GM12878 (cell line): ENCODE measurements around the gene CCDC14. TPM values are rescaled to one million over a fixed set of nuclear protein-coding genes. Genes with fewer than 3 reads are reported as not detected.
"Not testable (repeated sequence)": the region's sequence is repeated elsewhere in the genome, so short reads cannot be mapped to it uniquely, and the experiment has no call there.

Experiments
- ATAC-seq: fragments of 200-7000 bp; cut with Tn5 transposase; 3 replicates; pipeline ENCODE4 v1.9.1; 2020; ENCODE audit warnings: mild to moderate bottlenecking, moderate library complexity
- BruUV-seq: library from RNA; stranded (reverse); fragments of 400-500 nt; replicated peaks from 2 replicates; lab custom pipeline; 2021; lab: Mats Ljungman, UMichigan
- CTCF ChIA-PET: fragments of 300-600 bp; sonication (Branson Sonifier 250); formaldehyde crosslinking; extraction: SDS; loops from one replicate; lab custom pipeline; 2021; ENCODE audit warnings: inconsistent platforms; lab: Yijun Ruan, JAX
- POLR2A ChIA-PET: fragments of 350-600 bp; formaldehyde crosslinking; extraction: SDS; loops from one replicate; lab custom pipeline; 2021; ENCODE audit warnings: inconsistent platforms; lab: Charles Lee
- RAD21 ChIA-PET: fragments of 300-600 bp; sonication (Branson Sonifier 250); formaldehyde crosslinking; loops from one replicate; lab custom pipeline; 2023; ENCODE audit warnings: antibody characterized with exemption; ENCODE audit not compliant: unreplicated experiment; lab: Charles Lee
- SMC1A ChIA-PET: fragments of 300-600 bp; sonication (Branson Sonifier 250); formaldehyde crosslinking; loops from one replicate; lab custom pipeline; 2023; ENCODE audit not compliant: unreplicated experiment, uncharacterized antibody; lab: Charles Lee
- DNase-seq: peaks from one replicate; pipeline ENCODE4 v3.0.0-alpha.2; 2011; ENCODE audit warnings: low read depth, low spot score
- FAIRE-seq: peaks from 3 replicates; lab custom pipeline; 2011; peaks lifted over from hg19 to GRCh38; lab: Jason Lieb, UNC
- H2AFZ ChIP-seq: 2 replicates; pipeline ENCODE4 v1.6.0; 2011; ENCODE audit warnings: low read depth, low read length, control low read depth; ENCODE audit not compliant: control insufficient read depth
- H3K27ac ChIP-seq: 2 replicates; pipeline ENCODE4 v1.5.1; 2011; ENCODE audit warnings: control low read depth; ENCODE audit not compliant: control insufficient read depth, insufficient read depth
- H3K27me3 ChIP-seq, 2 experiments: replicated peaks in 1 of 2; 2 replicates each; pipeline versions ENCODE4 v1.6.0 to v1.6.1; 2011; ENCODE audit warnings: low read length in 1 of 2; ENCODE audit not compliant: control insufficient read depth in 2 of 2, insufficient read depth in 2 of 2
- H3K36me3 ChIP-seq, 2 experiments: 2 replicates each; pipeline ENCODE4 v1.5.1; 2011; ENCODE audit warnings: low read length in 1 of 2; ENCODE audit not compliant: control insufficient read depth in 2 of 2, insufficient read depth in 2 of 2
- H3K4me1 ChIP-seq: 2 replicates; pipeline ENCODE4 v1.6.1; 2011; ENCODE audit warnings: mild to moderate bottlenecking, low read length, moderate library complexity, mixed read lengths; ENCODE audit not compliant: control insufficient read depth, insufficient read depth
- H3K4me2 ChIP-seq: 2 replicates; pipeline ENCODE4 v1.6.0; 2011; ENCODE audit warnings: control low read depth; ENCODE audit not compliant: control insufficient read depth, insufficient read depth
- H3K4me3 ChIP-seq: fragments of 200-600 bp; sonication (generic); 2 replicates; pipeline ENCODE4 v1.5.1; 2016
- H3K79me2 ChIP-seq: 2 replicates; pipeline ENCODE4 v1.6.0; 2011; ENCODE audit warnings: low read length; ENCODE audit not compliant: control insufficient read depth, insufficient read depth
- H3K9ac ChIP-seq: 2 replicates; pipeline ENCODE4 v1.8.0; 2011; ENCODE audit warnings: low read length, control low read depth, mixed read lengths; ENCODE audit not compliant: control insufficient read depth, insufficient read depth
- H3K9me3 ChIP-seq: replicated peaks from 3 replicates; pipeline ENCODE4 v1.5.1; 2011; ENCODE audit warnings: mild to moderate bottlenecking, low read length; ENCODE audit not compliant: control insufficient read depth, insufficient read depth
- H4K20me1 ChIP-seq: 2 replicates; pipeline ENCODE4 v1.6.0; 2011; ENCODE audit not compliant: control insufficient read depth, insufficient read depth
- WGBS: methylation state at CpG from one replicate; pipeline ENCODE4 v1.1.6; 2016; ENCODE audit warnings: low lambda C conversion rate; ENCODE audit not compliant: insufficient replicate concordance, insufficient coverage; ENCODE audit errors: missing lambda C conversion rate; 5-methylcytosine and 5-hydroxymethylcytosine counted together
- in situ Hi-C: fragments of 300-500 bp; cut with MboI; formaldehyde crosslinking; loops from 9 replicates; pipeline ENCODE4 v1.14.3; 2018; ENCODE audit warnings: mixed read lengths
- intact Hi-C: fragments of 100-400 bp; cut with micrococcal nuclease; formaldehyde crosslinking; loops from one replicate; pipeline ENCODE4 v1.14.2; 2022; ENCODE audit not compliant: unreplicated experiment
- polyA plus RNA-seq, 11 experiments: library from polyadenylated mRNA; depleted of rRNA in 4 of 11; unstranded in 6 of 11; stranded (reverse) in 5 of 11; fragments of >200 nt; fragmentation: Nextera tagmentation in 4 of 11; fragmentation: Illumina TruSeq in 1 of 11; extraction: Ambion mirVana in 4 of 11; extraction: Trizol in 1 of 11; gene quantifications; 1 replicate in 1 of 11; 2 replicates in 10 of 11; pipeline versions ENCODE4 v1.2.1 to v1.2.3, GENCODE V29; 2011 to 2016; ENCODE audit warnings: inconsistent platforms in 2 of 11, missing spikeins in 2 of 11, low read depth in 1 of 11
- total RNA-seq, 4 experiments: library from RNA; depleted of rRNA in 3 of 4; stranded (reverse); fragments of >200 nt in 3 of 4; fragmentation: Illumina TruSeq in 1 of 4; extraction: Trizol in 1 of 4; gene quantifications; 2 replicates each; pipeline versions ENCODE4 v1.2.1 to v1.2.3, GENCODE V29; 2013 to 2021

The CCDC14 gene
- total and polyA plus RNA-seq, 10 of the 15 experiments (the other 5 are each of a cell fraction or from before 2014, with no cell fraction given) = 15.9 to 104 (median 43.0) TPM

DNA sequence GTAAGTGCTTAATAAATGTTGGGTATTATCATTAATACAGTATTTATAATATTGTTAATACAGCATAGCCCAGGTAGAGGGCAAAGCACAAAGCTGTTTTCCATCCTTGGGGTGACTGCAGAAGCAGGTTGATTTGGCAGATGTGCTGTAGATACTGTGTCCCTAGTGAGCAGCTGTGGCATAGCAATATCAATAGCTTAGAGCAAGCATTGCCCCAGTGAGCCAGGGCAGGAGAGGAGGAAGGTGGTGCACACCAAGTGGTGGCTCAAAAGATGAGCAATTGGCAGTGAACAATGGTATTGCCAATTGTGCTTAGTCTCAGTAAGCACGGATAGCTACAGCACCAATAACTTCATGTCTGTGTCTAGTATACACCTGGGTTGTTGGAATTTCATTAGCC, 5.8 kb upstream of the CCDC14 start:
- H3K4me3 ChIP-seq, H3K27ac ChIP-seq, H3K4me1 ChIP-seq, H3K79me2 ChIP-seq, intact Hi-C loops, SMC1A ChIA-PET, DNase-seq, POLR2A ChIA-PET, CTCF ChIA-PET, H3K4me2 ChIP-seq, H3K36me3 ChIP-seq, H3K9ac ChIP-seq, H3K27me3 ChIP-seq, H2AFZ ChIP-seq, H3K9me3 ChIP-seq, BruUV-seq, H4K20me1 ChIP-seq, in situ Hi-C loops, RAD21 ChIA-PET, FAIRE-seq: not testable (repeated sequence)
- WGBS = 0% methylated on average over 1 of the region's 1 CpG
- ATAC-seq = peak; percentile 89

GRCh38 chr3:123964793-123965192, 3.8 kb upstream of the CCDC14 start:
- H3K79me2 ChIP-seq, CTCF ChIA-PET, H3K9me3 ChIP-seq, H3K9ac ChIP-seq, POLR2A ChIA-PET, FAIRE-seq, H3K4me3 ChIP-seq, H3K4me1 ChIP-seq, BruUV-seq, in situ Hi-C loops, intact Hi-C loops, ATAC-seq, H3K27me3 ChIP-seq, H4K20me1 ChIP-seq, DNase-seq, H3K4me2 ChIP-seq, H3K36me3 ChIP-seq, H3K27ac ChIP-seq, H2AFZ ChIP-seq, SMC1A ChIA-PET, RAD21 ChIA-PET: not testable (repeated sequence)
- 0% methylated on average over 1 of the region's 1 CpG for WGBS
